Karpas-422 (cell line): Measurements from ENCODE around the gene ZNF595. TPM values are rescaled to one million over a fixed set of nuclear protein-coding genes. Genes with fewer than 3 reads are reported as not detected.
A peak's percentile ranks its signal among the peaks of the same experiment; 100 is the strongest.
"Not testable (repeated sequence)": the region's sequence is repeated elsewhere in the genome, so short reads cannot be mapped to it uniquely, and the experiment has no call there.

Source experiments
- DNase-seq: peaks from one replicate; pipeline ENCODE4 v3.0.0-alpha.2; 2015
- H2AFZ ChIP-seq: fragments of 200-600 bp; sonication (generic); 2 replicates; pipeline ENCODE4 v1.6.1; 2014; ENCODE audit warnings: antibody characterized with exemption, low read length, mixed read lengths
- H3K27ac ChIP-seq: fragments of 200-600 bp; sonication (generic); 2 replicates; pipeline ENCODE4 v1.5.1; 2014; ENCODE audit warnings: mild to moderate bottlenecking, low read length, moderate library complexity
- H3K27me3 ChIP-seq: fragments of 200-600 bp; sonication (generic); 2 replicates; pipeline ENCODE4 v1.6.1; 2014; ENCODE audit warnings: low read length, mixed read lengths
- H3K36me3 ChIP-seq: fragments of 200-600 bp; sonication (generic); 2 replicates; pipeline ENCODE4 v1.6.1; 2014; ENCODE audit warnings: low read length, mixed read lengths; ENCODE audit not compliant: insufficient read depth
- H3K4me1 ChIP-seq: fragments of 200-600 bp; sonication (generic); 2 replicates; pipeline ENCODE4 v1.6.1; 2014; ENCODE audit warnings: mild to moderate bottlenecking, low read length, mixed read lengths
- H3K4me2 ChIP-seq: fragments of 200-600 bp; sonication (generic); 2 replicates; pipeline ENCODE4 v1.6.1; 2014; ENCODE audit warnings: low read length, low read depth, mild to moderate bottlenecking; ENCODE audit not compliant: poor library complexity, severe bottlenecking
- H3K4me3 ChIP-seq: fragments of 200-600 bp; sonication (generic); 2 replicates; pipeline ENCODE4 v1.5.1; 2014; ENCODE audit warnings: mild to moderate bottlenecking, antibody characterized with exemption, low read length, mixed read lengths
- H3K79me2 ChIP-seq: fragments of 200-600 bp; sonication (generic); 2 replicates; pipeline ENCODE4 v1.6.1; 2014; ENCODE audit warnings: mild to moderate bottlenecking, low read length, mixed read lengths
- H3K9ac ChIP-seq: fragments of 200-600 bp; sonication (generic); 2 replicates; pipeline ENCODE4 v1.6.0; 2014; ENCODE audit warnings: low read length
- H3K9me2 ChIP-seq: fragments of 200-600 bp; sonication (generic), shearing (Covaris generic); replicated peaks from 2 replicates; pipeline ENCODE4 v1.6.0; 2014; ENCODE audit warnings: mild to moderate bottlenecking, low read length, moderate library complexity; ENCODE audit not compliant: insufficient read depth
- H3K9me3 ChIP-seq: fragments of 300-700, 200-600 bp; sonication (generic); 2 replicates; pipeline ENCODE4 v1.6.1; 2014; ENCODE audit warnings: low read length, mixed read lengths
- H4K20me1 ChIP-seq: fragments of 200-600 bp; sonication (generic); 2 replicates; pipeline ENCODE4 v1.6.1; 2014; ENCODE audit warnings: mild to moderate bottlenecking, antibody characterized with exemption, low read length, low read depth; ENCODE audit not compliant: insufficient read depth
- total RNA-seq: library from RNA; depleted of rRNA; stranded (reverse); fragments of >200 nt; shearing (Covaris generic); gene quantifications from 2 replicates; pipeline ENCODE4 v1.2.3, GENCODE V29; 2014; ENCODE audit warnings: low replicate concordance

Gene ZNF595
- total RNA-seq, 1 experiment from 2014 or later, result 39.1 TPM

DNA sequence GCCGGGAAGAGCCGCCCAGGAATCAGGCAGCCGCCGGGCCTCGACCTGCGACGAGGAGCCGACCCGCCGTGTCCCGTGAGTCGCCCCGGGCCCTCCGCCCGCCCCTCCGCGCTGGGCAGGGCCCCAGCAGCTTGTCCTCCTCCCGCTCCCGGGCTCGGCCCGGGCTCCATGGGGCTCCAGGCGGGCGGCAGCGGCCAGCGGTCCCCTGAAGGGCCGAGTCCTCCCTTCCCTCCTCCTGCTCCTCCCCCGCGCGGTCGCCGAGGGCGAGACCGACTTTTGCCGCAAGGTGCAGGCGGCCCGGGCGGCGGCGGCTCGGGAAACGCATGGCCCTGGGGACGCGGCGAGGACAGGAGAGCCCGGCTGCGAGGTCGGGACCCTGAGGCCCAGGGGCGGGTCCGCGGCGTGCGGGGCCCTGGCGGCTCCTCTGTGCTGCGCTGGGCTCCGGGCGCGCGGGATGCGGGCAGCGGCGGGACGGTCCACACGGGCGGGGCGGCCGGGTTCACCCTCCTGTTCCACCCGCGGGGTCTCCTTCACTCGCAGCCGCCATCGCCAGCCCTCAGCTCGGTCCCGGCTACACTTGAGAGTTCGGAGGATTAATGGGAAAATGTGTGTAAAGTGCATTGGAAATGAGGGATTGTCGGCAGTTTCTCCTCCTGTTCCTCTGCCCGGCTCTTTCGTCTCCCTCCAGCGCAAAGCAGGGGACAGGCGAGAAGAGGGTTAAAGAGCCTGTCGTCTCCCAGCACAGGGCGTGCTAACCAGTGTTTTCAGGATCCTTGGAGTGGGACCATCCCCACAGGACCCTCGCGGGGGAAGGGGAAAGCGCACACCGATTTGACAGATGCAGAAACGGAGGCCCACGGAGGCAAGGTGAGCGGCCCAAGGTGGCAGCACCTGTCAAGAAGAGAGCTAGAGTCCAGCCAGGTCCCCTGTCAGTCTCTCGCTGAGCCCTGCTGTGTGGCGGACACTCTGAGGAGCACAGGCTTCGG lies 54.6 kb downstream of the ZNF595 start:
- no peaks in the 10 kb centered on the region for H3K36me3 ChIP-seq
- no peak overlapping the region for H3K9ac ChIP-seq
- no peaks in the 10 kb centered on the region for H4K20me1 ChIP-seq
- no peaks in the 10 kb centered on the region for H3K9me3 ChIP-seq
- H3K4me1 ChIP-seq, result 0 out of 2 replicates have a peak, but pooled peaks cover 3% of the 10 kb centered on the region
- no peaks in the 10 kb centered on the region for H3K9me2 ChIP-seq
- H3K27me3 ChIP-seq, result 0 out of 2 replicates have a peak, but pooled peaks cover 3% of the 10 kb centered on the region
- H2AFZ ChIP-seq, result no peak overlapping the region
- no peak for DNase-seq
- H3K79me2 ChIP-seq, result no peaks in the 10 kb centered on the region
- no peak overlapping the region for H3K27ac ChIP-seq
- no peak overlapping the region for H3K4me2 ChIP-seq
- H3K4me3 ChIP-seq, result no peak overlapping the region

DNA sequence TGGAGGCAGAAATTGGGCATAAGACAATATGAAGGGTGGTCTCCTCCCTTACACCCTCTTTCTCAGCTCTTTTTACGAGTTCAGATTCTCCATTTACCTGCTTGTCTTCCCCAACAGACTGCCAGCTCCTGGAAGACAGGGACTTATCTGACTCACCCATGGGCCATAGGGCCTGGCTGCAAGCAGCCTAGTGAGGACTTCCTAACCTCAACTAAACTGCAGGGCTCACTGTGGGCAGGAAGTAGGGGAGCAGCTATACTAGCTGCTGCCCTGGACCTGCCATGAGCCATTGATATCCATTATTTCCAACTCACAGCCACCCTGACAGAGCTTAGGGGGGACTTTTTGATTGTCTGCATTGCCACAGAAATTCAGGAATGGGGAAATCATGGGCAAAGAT lies 59.6 kb downstream of the ZNF595 start:
- Histone ChIP-seq H3K4me3 (no peak overlapping the region), H4K20me1 (no peaks in the 10 kb centered on the region), H3K27me3 (no peaks in the 10 kb centered on the region), H3K9me3 (no peaks in the 10 kb centered on the region), H3K27ac (no peak overlapping the region), H3K79me2 (no peaks in the 10 kb centered on the region), H3K9me2 (no peaks in the 10 kb centered on the region), H3K4me1 (peaks cover 19% of the 10 kb centered on the region), H3K9ac (no peak overlapping the region), H2AFZ (no peak overlapping the region), H3K4me2 (no peak overlapping the region), H3K36me3 (no peaks in the 10 kb centered on the region)
- no peak for DNase-seq

DNA sequence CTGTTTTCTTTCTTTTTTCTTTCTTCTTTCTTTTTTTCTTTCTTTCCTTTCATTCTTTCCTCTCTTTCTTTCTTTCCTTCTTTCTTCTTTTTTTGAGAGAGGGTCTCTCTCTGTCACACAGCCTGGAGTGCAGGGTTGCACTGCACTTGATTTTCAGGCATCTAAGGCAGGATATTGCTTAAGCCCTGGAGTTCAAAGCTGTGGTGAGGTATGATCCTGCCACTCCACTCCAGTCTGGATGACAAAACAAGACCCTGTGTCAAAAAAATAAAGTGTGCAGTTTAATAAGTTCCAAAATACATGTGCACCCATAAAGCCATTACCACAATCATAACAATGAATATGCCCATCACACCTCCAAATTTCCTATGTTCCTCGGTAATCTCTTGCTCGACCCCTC lies 60.6 kb downstream of the ZNF595 start:
- Histone ChIP-seq H3K4me3 (no peak overlapping the region), H3K9ac (no peak overlapping the region), H3K9me2 (no peaks in the 10 kb centered on the region), H3K36me3 (no peaks in the 10 kb centered on the region), H2AFZ (no peak overlapping the region), H3K79me2 (no peaks in the 10 kb centered on the region), H3K27ac (no peak overlapping the region), H3K4me2 (no peak overlapping the region), H3K27me3 (no peaks in the 10 kb centered on the region), H3K9me3 (0 out of 2 replicates have a peak, but pooled peaks cover 4% of the 10 kb centered on the region), H4K20me1 (no peaks in the 10 kb centered on the region), H3K4me1 (peaks cover 22% of the 10 kb centered on the region)
- no peak for DNase-seq

DNA sequence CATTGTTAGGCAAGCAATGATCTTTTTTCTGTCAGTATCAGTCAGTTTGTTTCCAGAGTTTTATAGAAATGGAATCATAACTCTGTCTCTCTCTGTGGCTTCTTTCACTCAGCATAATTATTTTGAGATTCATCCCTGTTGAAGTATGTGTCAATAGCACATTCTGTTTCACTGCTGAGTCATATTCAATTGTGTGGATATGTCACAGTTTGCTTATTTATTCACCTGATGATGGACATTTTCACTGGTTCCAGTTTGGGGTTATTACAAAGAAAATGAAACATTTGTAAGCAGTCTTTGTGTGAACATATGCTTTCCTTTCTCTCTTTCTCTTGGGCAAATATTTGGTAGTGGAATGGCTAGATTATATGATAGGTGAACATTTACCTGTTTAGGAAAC lies 61.0 kb downstream of the ZNF595 start:
- Histone ChIP-seq H3K79me2 (no peaks in the 10 kb centered on the region), H4K20me1 (no peaks in the 10 kb centered on the region), H3K27ac (no peak overlapping the region), H3K4me3 (no peak overlapping the region), H3K9me2 (no peaks in the 10 kb centered on the region), H3K36me3 (no peaks in the 10 kb centered on the region), H3K4me2 (no peak overlapping the region), H2AFZ (no peak overlapping the region), H3K4me1 (peaks cover 24% of the 10 kb centered on the region), H3K27me3 (no peaks in the 10 kb centered on the region), H3K9me3 (0 out of 2 replicates have a peak, but pooled peaks cover 4% of the 10 kb centered on the region), H3K9ac (no peak overlapping the region)
- DNase-seq, result no peak

DNA sequence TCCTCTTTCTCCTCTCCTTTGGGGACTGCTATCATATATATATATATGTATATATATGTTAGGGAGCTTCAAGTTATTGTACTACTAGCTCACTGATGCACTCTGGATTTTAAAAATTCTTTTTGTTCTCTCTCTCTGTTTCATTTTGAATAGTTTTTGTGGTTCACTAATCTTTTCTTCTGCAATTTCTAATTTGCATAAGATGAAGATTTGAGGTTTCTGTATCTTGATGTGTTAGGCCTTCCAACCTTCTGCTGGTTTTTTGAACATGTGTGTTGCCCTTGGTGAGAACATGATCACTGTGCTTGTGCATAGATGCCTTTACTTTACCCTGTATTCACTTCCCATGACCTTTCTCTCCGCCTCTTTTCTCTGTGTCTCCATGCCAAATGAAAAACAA lies 63.4 kb downstream of the ZNF595 start:
- DNase-seq, result peak; percentile 65
- H3K27ac ChIP-seq, result peak overlapping the region; percentile 67
- peaks cover 25% of the 10 kb centered on the region for H3K4me1 ChIP-seq
- peak overlapping the region; percentile 46 for H3K4me2 ChIP-seq
- no peaks in the 10 kb centered on the region for H3K36me3 ChIP-seq
- 0 out of 2 replicates have a peak overlapping the region, but pooled peaks have one; percentile 27 for H3K4me3 ChIP-seq
- H3K79me2 ChIP-seq, result no peaks in the 10 kb centered on the region
- H3K9me3 ChIP-seq, result 0 out of 2 replicates have a peak, but pooled peaks cover 4% of the 10 kb centered on the region
- H3K9me2 ChIP-seq, result no peaks in the 10 kb centered on the region
- no peaks in the 10 kb centered on the region for H4K20me1 ChIP-seq
- H3K27me3 ChIP-seq, result no peaks in the 10 kb centered on the region
- H2AFZ ChIP-seq, result peak overlapping the region; percentile 59
- H3K9ac ChIP-seq, result no peak overlapping the region

DNA sequence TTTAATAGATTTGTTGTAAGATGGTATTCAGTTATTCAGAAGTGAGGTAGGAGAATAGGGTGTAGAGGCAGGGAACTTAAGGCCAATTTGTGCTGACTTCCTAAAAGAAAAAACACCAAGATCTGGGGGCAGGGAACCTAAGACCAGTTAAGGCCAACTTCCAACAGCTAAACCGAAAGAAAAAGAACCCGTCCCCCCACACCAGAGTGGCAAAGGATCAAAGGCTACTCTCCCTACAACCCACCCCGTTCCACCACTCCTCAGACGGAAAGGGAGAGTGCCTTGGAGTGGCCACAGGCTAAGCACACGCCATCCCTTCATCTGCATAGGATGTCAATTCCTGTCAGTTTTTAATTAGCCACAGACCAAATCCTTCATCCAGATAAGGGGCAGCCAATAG lies 67.5 kb downstream of the ZNF595 start:
- Histone ChIP-seq H3K4me1 (peaks cover 34% of the 10 kb centered on the region), H3K4me3 (no peak overlapping the region), H2AFZ (no peak overlapping the region), H4K20me1 (no peaks in the 10 kb centered on the region), H3K4me2 (no peak overlapping the region), H3K9ac (no peak overlapping the region), H3K27me3 (no peaks in the 10 kb centered on the region), H3K79me2 (peaks cover 13% of the 10 kb centered on the region), H3K27ac (no peak overlapping the region), H3K9me2 (no peaks in the 10 kb centered on the region), H3K36me3 (peaks cover 7% of the 10 kb centered on the region), H3K9me3 (peaks cover 6% of the 10 kb centered on the region)
- no peak for DNase-seq

DNA sequence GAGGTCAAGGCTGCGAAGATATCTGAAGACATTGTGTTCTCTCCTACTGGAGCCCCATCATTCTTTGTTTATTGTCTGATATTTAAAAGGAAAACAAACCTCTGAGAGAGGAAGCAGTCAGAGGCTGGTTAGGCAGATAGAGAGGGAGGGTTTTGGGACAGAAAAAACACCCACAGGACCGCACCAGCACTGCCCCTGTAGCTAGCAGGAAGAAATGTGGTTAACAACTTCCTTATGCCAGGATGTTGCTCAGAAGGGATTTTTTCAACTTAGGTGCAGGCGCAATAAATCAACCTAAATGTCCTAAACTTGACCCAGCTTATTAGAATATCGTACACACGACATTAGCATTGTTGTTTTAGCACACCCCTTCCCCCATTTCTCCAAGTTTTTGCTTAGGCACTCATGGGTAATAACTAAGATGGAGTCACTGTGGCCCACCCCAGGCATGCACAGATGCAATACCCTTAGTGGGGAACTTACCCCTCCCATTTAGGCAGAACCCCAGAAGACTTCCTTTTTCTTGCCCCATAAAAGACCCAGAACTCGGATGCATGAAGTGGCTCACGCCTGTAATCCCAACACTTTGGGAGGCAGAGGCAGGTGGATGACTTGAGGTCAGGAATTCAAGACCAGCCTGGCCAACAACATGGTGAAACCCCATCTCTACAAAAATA lies 68.4 kb downstream of the ZNF595 start:
- Histone ChIP-seq H4K20me1 (no peaks in the 10 kb centered on the region), H3K79me2 (peaks cover 22% of the 10 kb centered on the region), H3K9ac (no peak overlapping the region), H3K9me3 (peaks cover 15% of the 10 kb centered on the region), H3K4me2 (no peak overlapping the region), H3K36me3 (peaks cover 17% of the 10 kb centered on the region), H3K27ac (no peak overlapping the region), H3K27me3 (no peaks in the 10 kb centered on the region), H3K9me2 (no peaks in the 10 kb centered on the region), H3K4me3 (no peak overlapping the region), H3K4me1 (peaks cover 31% of the 10 kb centered on the region), H2AFZ (no peak overlapping the region)
- DNase-seq, result no peak

DNA sequence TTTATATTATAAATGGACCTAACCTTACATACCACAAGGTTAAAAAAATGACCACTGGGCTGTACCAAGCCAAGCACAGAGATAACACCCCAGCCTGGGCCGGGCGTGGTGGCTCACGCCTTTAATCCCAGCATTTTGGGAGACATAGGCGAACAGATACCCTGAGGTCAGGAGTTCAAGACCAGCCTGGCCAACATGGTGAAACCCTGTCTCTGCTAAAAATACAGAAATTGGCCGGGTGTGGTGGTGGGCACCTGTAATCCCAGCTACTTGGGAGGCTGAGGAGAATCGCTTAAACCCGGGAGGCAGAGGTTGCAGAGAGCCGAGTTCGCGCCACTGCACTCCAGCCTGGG lies 70.8 kb downstream of the ZNF595 start:
- H3K9ac ChIP-seq, result peak overlapping the region; percentile 90

More for the DNA sequence above, 70.8 kb downstream of the ZNF595 start:
- Histone ChIP-seq H3K27ac (peak overlapping the region; percentile 81), H2AFZ (peak overlapping the region; percentile 73; the same call in 1 of the 2 replicates), H3K4me2 (peak overlapping the region; percentile 81), H3K9me3 (peaks cover 15% of the 10 kb centered on the region), H3K36me3 (peaks cover 40% of the 10 kb centered on the region), H3K4me3 (peak overlapping the region; percentile 88), H3K79me2 (peaks cover 46% of the 10 kb centered on the region), H3K4me1 (peaks cover 16% of the 10 kb centered on the region)
- not testable (repeated sequence) for H3K27me3 ChIP-seq, DNase-seq, H3K9me2 ChIP-seq, H4K20me1 ChIP-seq
